Endothelial cell of umbilical vein (primary cell): ENCODE results near the gene FLNB. TPM values are rescaled to one million over a fixed set of nuclear protein-coding genes. Genes with fewer than 3 reads are reported as not detected.

ENCODE experiments used
- BruUV-seq: library from RNA; stranded (reverse); fragments of 400-500 nt; replicated peaks from 2 replicates; lab custom pipeline; 2021; lab: Mats Ljungman, UMichigan
- CTCF ChIA-PET: fragments of 300-600, 350-600 bp; sonication (Branson Sonifier 250); formaldehyde crosslinking; loops from one replicate; lab custom pipeline; 2021; ENCODE audit warnings: antibody characterized with exemption, inconsistent platforms; lab: Charles Lee
- POLR2A ChIA-PET: fragments of 300-600, 350-600 bp; sonication (Branson Sonifier 250); formaldehyde crosslinking; loops from one replicate; lab custom pipeline; 2021; ENCODE audit warnings: antibody characterized with exemption, inconsistent platforms; lab: Charles Lee
- DNase-seq: peaks from one replicate; pipeline ENCODE4 v3.0.0-alpha.2; 2011; ENCODE audit warnings: low read depth, low spot score
- FAIRE-seq: peaks from 2 replicates; lab custom pipeline; 2011; peaks lifted over from hg19 to GRCh38; lab: Jason Lieb, UNC
- H2AFZ ChIP-seq: 2 replicates; pipeline ENCODE4 v1.6.0; 2012; ENCODE audit warnings: low read depth, low read length, control low read depth, inconsistent platforms
- H3K27ac ChIP-seq: 2 replicates; pipeline ENCODE4 v1.5.1; 2011; ENCODE audit warnings: low read depth, mild to moderate bottlenecking, control low read depth, low read length, moderate library complexity; ENCODE audit not compliant: insufficient read depth
- H3K27me3 ChIP-seq, 2 experiments: 2 replicates each; pipeline versions ENCODE4 v1.6.0 to v1.6.1; 2011; ENCODE audit warnings: low read length in 2 of 2, mixed read lengths in 1 of 2; ENCODE audit not compliant: control insufficient read depth in 2 of 2, insufficient read depth in 2 of 2
- H3K36me3 ChIP-seq, 2 experiments: 2 replicates in 1 of 2; 3 replicates in 1 of 2; pipeline ENCODE4 v1.5.1; 2011; ENCODE audit warnings: low read length in 2 of 2, mild to moderate bottlenecking in 1 of 2, moderate library complexity in 1 of 2; ENCODE audit not compliant: control insufficient read depth in 2 of 2, insufficient read depth in 2 of 2; ENCODE audit errors: extremely low read depth in 1 of 2
- H3K4me1 ChIP-seq: 3 replicates; pipeline ENCODE4 v1.5.1; 2011; ENCODE audit warnings: mild to moderate bottlenecking, low read length; ENCODE audit not compliant: control insufficient read depth, insufficient read depth; ENCODE audit errors: extremely low read depth
- H3K4me2 ChIP-seq: 2 replicates; pipeline ENCODE4 v1.6.1; 2011; ENCODE audit warnings: low read length, control low read depth, mixed read lengths; ENCODE audit not compliant: insufficient read depth
- H3K4me3 ChIP-seq, 3 experiments: fragments of 200-600 bp in 1 of 3; sonication (generic), shearing (Covaris generic) in 1 of 3; replicated peaks in 1 of 3; 2 replicates each; pipeline ENCODE4 v1.5.1; 2011 to 2016; ENCODE audit warnings: control low read depth in 3 of 3, low read length in 3 of 3, mild to moderate bottlenecking in 2 of 3, inconsistent platforms in 1 of 3, low read depth in 1 of 3, moderate library complexity in 1 of 3; ENCODE audit not compliant: insufficient read depth in 1 of 3
- H3K79me2 ChIP-seq: 2 replicates; pipeline ENCODE4 v1.6.0; 2012; ENCODE audit warnings: low read length, inconsistent platforms; ENCODE audit not compliant: control insufficient read depth, insufficient read depth
- H3K9ac ChIP-seq: replicated peaks from 2 replicates; pipeline ENCODE3; 2011; ENCODE audit warnings: low read length, control low read depth; ENCODE audit not compliant: insufficient read depth; ENCODE audit errors: extremely low read depth
- H3K9me1 ChIP-seq: replicated peaks from 3 replicates; pipeline ENCODE4 v1.6.0; 2011; ENCODE audit warnings: mild to moderate bottlenecking, low read length; ENCODE audit not compliant: control insufficient read depth, insufficient read depth; ENCODE audit errors: extremely low read depth
- H3K9me3 ChIP-seq: replicated peaks from 2 replicates; pipeline ENCODE4 v1.5.1; 2012; ENCODE audit warnings: low read length, inconsistent platforms; ENCODE audit not compliant: control insufficient read depth, insufficient read depth
- H4K20me1 ChIP-seq: replicated peaks from 2 replicates; pipeline ENCODE3; 2011; ENCODE audit warnings: mild to moderate bottlenecking, low read length; ENCODE audit not compliant: control insufficient read depth, insufficient read depth; ENCODE audit errors: extremely low read depth
- CTCF ChIP-seq, 2 donors: IDR thresholded peaks; 1 replicate in 1 of 2; 2 replicates in 1 of 2; pipeline ENCODE4 v1.5.1; 2011; ENCODE audit warnings: low read length in 2 of 2, mild to moderate bottlenecking in 2 of 2, moderate library complexity in 2 of 2, control low read depth in 1 of 2, inconsistent platforms in 1 of 2, low read depth in 1 of 2; ENCODE audit not compliant: insufficient read depth in 1 of 2; ENCODE audit errors: extremely low read depth in 1 of 2
- EZH2 ChIP-seq: IDR thresholded peaks from 2 replicates; pipeline ENCODE4 v1.6.1; 2012; ENCODE audit warnings: borderline replicate concordance, low read depth, mild to moderate bottlenecking, moderate library complexity, low read length, inconsistent platforms; ENCODE audit not compliant: severe bottlenecking
- FOS ChIP-seq: IDR thresholded peaks from 2 replicates; pipeline ENCODE4 v1.6.1; 2011; ENCODE audit warnings: mild to moderate bottlenecking, low read length, moderate library complexity, borderline replicate concordance; ENCODE audit not compliant: insufficient read depth
- GATA2 ChIP-seq: IDR thresholded peaks from 2 replicates; pipeline ENCODE4 v1.7.0; 2011; ENCODE audit warnings: low read depth, mild to moderate bottlenecking, moderate library complexity, mixed read lengths, low read length; ENCODE audit not compliant: insufficient read length, insufficient read depth
- JUN ChIP-seq: IDR thresholded peaks from 2 replicates; pipeline ENCODE4 v1.6.1; 2011; ENCODE audit warnings: borderline replicate concordance, low read depth; ENCODE audit not compliant: insufficient read length, insufficient read depth
- MAX ChIP-seq: IDR thresholded peaks from 2 replicates; pipeline ENCODE4 v1.6.1; 2011; ENCODE audit not compliant: insufficient read depth, insufficient read length
- MYC ChIP-seq: IDR thresholded peaks from one replicate; pipeline ENCODE4 v1.6.1; 2011; ENCODE audit warnings: mild to moderate bottlenecking, low read depth, low read length
- POLR2A ChIP-seq: IDR thresholded peaks from 2 replicates; pipeline ENCODE4 v1.6.1; 2012; ENCODE audit warnings: low read depth, mild to moderate bottlenecking, control low read depth, low read length
- POLR2AphosphoS5 ChIP-seq: IDR thresholded peaks from 2 replicates; pipeline ENCODE4 v1.6.1; 2012; ENCODE audit warnings: low read depth, mild to moderate bottlenecking, control low read depth, low read length, moderate library complexity; ENCODE audit not compliant: insufficient read depth
- dilution Hi-C: fragments of 300-500 bp; cut with MboI; formaldehyde crosslinking; loops from one replicate; pipeline ENCODE4 v1.15.0; 2019; ENCODE audit warnings: low sequenced_read_pairs; ENCODE audit not compliant: extremely low pct_ligation_motif_present
- intact Hi-C: fragments of 100-400 bp; cut with micrococcal nuclease; formaldehyde crosslinking; loops from one replicate; pipeline ENCODE4 v1.10.0; 2022
- polyA plus RNA-seq, 4 experiments: library from polyadenylated mRNA; depleted of rRNA in 3 of 4; stranded (reverse) in 3 of 4; unstranded in 1 of 4; fragments of >200 nt; gene quantifications; 2 replicates each; pipeline versions ENCODE4 v1.2.1 to v1.2.3, GENCODE V29; 2011 to 2012; ENCODE audit warnings: missing spikeins in 1 of 4
- total RNA-seq: library from RNA; stranded (reverse); gene quantifications from 2 replicates; pipeline ENCODE4 v1.2.3, GENCODE V29; 2021

The FLNB gene
- total and polyA plus RNA-seq, 2 donors (not counting 3 experiments of a cell fraction or from before 2014, with no cell fraction given): 479 to 670 TPM

DNA sequence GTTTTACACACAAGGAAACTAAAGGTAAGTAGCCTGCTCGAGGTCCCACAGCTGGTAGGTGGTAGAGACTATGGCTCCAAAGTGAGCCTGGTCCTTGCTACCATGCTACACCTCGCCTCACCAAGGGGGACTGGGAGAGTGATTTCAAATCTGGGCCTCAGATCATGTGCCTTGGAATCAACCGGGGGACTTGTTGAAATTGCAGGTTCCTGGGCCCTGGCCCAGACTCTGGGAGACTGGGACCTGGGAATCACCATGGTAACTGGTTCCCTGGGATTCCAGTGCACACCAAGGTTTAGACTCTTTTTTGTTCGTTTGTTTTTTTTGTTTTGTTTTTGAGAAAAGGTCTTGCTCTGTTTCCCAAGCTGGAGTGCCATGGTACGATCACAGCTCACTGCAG is 181.5 kb downstream of the FLNB start:
- ChIA-PET POLR2A (no interaction called here), CTCF (interaction anchor here (0.9 to 10.8 kb wide), 9 partner anchors 9 to 117 kb away, joined by 3 to 369 read pairs (median 7); partner anchors contain the start of genes ABHD6, HTD2 and RPP14)
- Histone ChIP-seq H3K9me3 (no peaks in the 10 kb centered on the region), H3K4me3 (no peak overlapping the region), H2AFZ (no peak overlapping the region), H3K27me3 (no peaks in the 10 kb centered on the region), H3K4me1 (no peaks in the 10 kb centered on the region), H3K4me2 (no peak overlapping the region), H3K9me1 (no peaks in the 10 kb centered on the region), H3K79me2 (no peaks in the 10 kb centered on the region), H3K27ac (no peak overlapping the region), H3K9ac (no peak overlapping the region), H4K20me1 (no peaks in the 10 kb centered on the region), H3K36me3 (no peaks in the 10 kb centered on the region)
- no peak for FAIRE-seq
- no peak for DNase-seq
- no peak for TF ChIP-seq CTCF (IDR thresholded peaks at IDR 0.05; ENCODE audit: extremely low read depth in 1 of 2, insufficient read depth in 1 of 2, low read depth in 1 of 2, low read length in 2 of 2)
- no TSS peak for BruUV-seq
- intact Hi-C loops: loop anchor here (5.0 kb wide), 1 partner anchor 438 kb away; no protein-coding TSS in a partner anchor
- dilution Hi-C loops: loop anchor here (10.0 kb wide), 1 partner anchor 115 kb away; the partner anchor contains the start of genes HTD2 and RPP14

- CTCF ChIA-PET: interaction anchor here (0.9 to 10.8 kb wide), 7 partner anchors 9 to 116 kb away, joined by 3 to 369 read pairs (median 80); partner anchors contain the start of genes ABHD6, HTD2 and RPP14
- intact Hi-C loops (no loop called here), dilution Hi-C loops (loop anchor here (10.0 kb wide), 1 partner anchor 115 kb away; the partner anchor contains the start of genes HTD2 and RPP14)
- Histone ChIP-seq H2AFZ (no peak overlapping the region), H3K4me1 (no peaks in the 10 kb centered on the region), H3K4me3 (no peak overlapping the region), H3K27ac (no peak overlapping the region), H3K9ac (no peak overlapping the region), H3K79me2 (no peaks in the 10 kb centered on the region), H3K4me2 (no peak overlapping the region), H3K9me1 (no peaks in the 10 kb centered on the region), H3K27me3 (no peaks in the 10 kb centered on the region), H3K36me3 (no peaks in the 10 kb centered on the region), H4K20me1 (no peaks in the 10 kb centered on the region), H3K9me3 (no peaks in the 10 kb centered on the region)
- no TSS peak for BruUV-seq
- TF ChIP-seq POLR2AphosphoS5 (no peak), CTCF (IDR thresholded peaks at IDR 0.05; ENCODE audit: extremely low read depth in 1 of 2, insufficient read depth in 1 of 2, low read depth in 1 of 2, low read length in 2 of 2) (no peak), FOS (no peak), JUN (no peak), POLR2A (no peak), GATA2 (no peak), EZH2 (no peak), MYC (no peak), MAX (no peak)
- POLR2A ChIA-PET: interaction anchor here (0.6 kb wide), 1 partner anchor 108 kb away, joined by 5 read pairs; no protein-coding TSS in a partner anchor
- DNase-seq (no peak), FAIRE-seq (no peak)
These were observed 182.1 kb downstream of the FLNB start for GRCh38 chr3:58190291-58190690.
